ENCODE data around the gene ZNF823. TPM values are rescaled to one million over a fixed set of nuclear protein-coding genes. Genes with fewer than 3 reads are reported as not detected.

The ZNF823 gene
- total and polyA plus RNA-seq, 2 of the 13 experiments (the other 11 are each of a cell fraction or from before 2014, with no cell fraction given) = 5.7 to 11.7 TPM

GRCh38 chr19:11737964-11738745 is 591 bp downstream of the ZNF823 start (continued):
- TF ChIP-seq ZNF407 (CRISPR knock-in tag; IDR thresholded peaks at IDR 0.05; ENCODE audit: not compliant biosample characterization) = no peak
- TF ChIP-seq THYN1 (CRISPR knock-in tag; IDR thresholded peaks at IDR 0.05; ENCODE audit: borderline replicate concordance, low read depth) = no peak
- TF ChIP-seq HNRNPLL (IDR thresholded peaks at IDR 0.05; ENCODE audit: low read depth, low read length, poor library complexity, severe bottlenecking) = peak; percentile 9
- peak; percentile 69 for TF ChIP-seq AGO2 (optimal IDR thresholded peaks at IDR 0.05; ENCODE audit: low read depth, low read length)
- TF ChIP-seq ZNF713 (CRISPR knock-in tag; IDR thresholded peaks at IDR 0.05) = no peak; the same call in 1 of the 2 replicates
- no peak; the same call in 1 of the 2 replicates for TF ChIP-seq SIN3A (IDR thresholded peaks at IDR 0.05; ENCODE audit: borderline replicate concordance, low read depth, low read length)
- TF ChIP-seq ATF5 (CRISPR knock-in tag; IDR thresholded peaks at IDR 0.05; ENCODE audit: low read depth) = no peak
- no peak; the same call in 1 of the 2 replicates for TF ChIP-seq RELA (CRISPR knock-in tag; IDR thresholded peaks at IDR 0.05)
- no peak for TF ChIP-seq FOXM1 (CRISPR knock-in tag; IDR thresholded peaks at IDR 0.05)
- TF ChIP-seq AGO1 (IDR thresholded peaks at IDR 0.05; ENCODE audit: low read depth, low read length, poor library complexity, severe bottlenecking) = no peak
- TF ChIP-seq TSC22D2 (CRISPR knock-in tag; IDR thresholded peaks at IDR 0.05; ENCODE audit: borderline replicate concordance) = no peak
- peak; percentile 66 for TF ChIP-seq UBTF (CRISPR knock-in tag; IDR thresholded peaks at IDR 0.05)
- TF ChIP-seq ATF4 (CRISPR knock-in tag; IDR thresholded peaks at IDR 0.05) = no peak
- 0 out of 2 replicates have a peak, but pooled peaks have one; percentile 66 for TF ChIP-seq ZNF414 (CRISPR knock-in tag; IDR thresholded peaks at IDR 0.05)
